ENCODE measurements around the gene RUFY1.

DNA sequence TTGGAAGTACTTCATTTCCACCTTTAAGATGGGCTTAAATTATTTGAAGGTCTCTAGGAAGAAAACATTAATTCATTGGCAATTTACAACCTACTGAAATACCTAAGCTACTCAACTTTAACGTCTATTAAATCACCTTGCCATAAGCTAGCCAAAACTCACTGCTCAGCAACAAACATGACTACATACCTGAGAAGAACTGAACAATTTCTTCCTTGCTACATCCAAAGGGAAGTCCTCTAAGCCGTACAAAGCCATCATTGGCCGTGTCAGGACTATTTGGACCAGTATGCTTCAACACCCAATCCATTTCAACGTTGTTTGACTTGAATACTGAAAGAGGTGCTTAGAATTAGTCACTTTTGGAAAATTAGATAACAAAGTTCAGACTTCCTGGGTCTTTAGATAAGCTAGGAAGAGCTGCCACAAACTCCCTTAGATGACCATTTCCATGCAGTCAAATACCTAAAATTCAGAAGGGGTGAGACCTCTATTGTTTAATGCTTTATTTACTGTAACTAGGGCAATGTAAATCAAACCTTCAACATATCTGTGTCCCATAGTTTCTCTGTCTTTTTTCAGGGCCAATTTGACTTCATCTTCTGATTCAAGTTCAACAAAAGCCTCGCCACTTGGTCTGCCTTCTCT lies 70.5 kb downstream of the RUFY1 start:
- TF ChIP-seq, protein P1, sequence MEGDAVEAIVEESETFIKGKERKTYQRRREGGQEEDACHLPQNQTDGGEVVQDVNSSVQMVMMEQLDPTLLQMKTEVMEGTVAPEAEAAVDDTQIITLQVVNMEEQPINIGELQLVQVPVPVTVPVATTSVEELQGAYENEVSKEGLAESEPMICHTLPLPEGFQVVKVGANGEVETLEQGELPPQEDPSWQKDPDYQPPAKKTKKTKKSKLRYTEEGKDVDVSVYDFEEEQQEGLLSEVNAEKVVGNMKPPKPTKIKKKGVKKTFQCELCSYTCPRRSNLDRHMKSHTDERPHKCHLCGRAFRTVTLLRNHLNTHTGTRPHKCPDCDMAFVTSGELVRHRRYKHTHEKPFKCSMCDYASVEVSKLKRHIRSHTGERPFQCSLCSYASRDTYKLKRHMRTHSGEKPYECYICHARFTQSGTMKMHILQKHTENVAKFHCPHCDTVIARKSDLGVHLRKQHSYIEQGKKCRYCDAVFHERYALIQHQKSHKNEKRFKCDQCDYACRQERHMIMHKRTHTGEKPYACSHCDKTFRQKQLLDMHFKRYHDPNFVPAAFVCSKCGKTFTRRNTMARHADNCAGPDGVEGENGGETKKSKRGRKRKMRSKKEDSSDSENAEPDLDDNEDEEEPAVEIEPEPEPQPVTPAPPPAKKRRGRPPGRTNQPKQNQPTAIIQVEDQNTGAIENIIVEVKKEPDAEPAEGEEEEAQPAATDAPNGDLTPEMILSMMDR (IDR thresholded peaks at IDR 0.05; ENCODE audit: low read length) = no peak
- no peak for TF ChIP-seq EZH2 (IDR thresholded peaks at IDR 0.05; ENCODE audit: borderline replicate concordance, low read length)

Data from OCI-LY1 (cell line).